ENCODE results near the gene NFATC1. TPM values are rescaled to one million over a fixed set of nuclear protein-coding genes. Genes with fewer than 3 reads are reported as not detected.
A peak's percentile ranks its signal among the peaks of the same experiment; 100 is the strongest.

The NFATC1 gene
- total RNA-seq, 1 experiment from 2014 or later: 4.9 TPM

- in situ Hi-C loops (cut with HindIII; ENCODE audit: low pct_unique_long_range_greater_than_20kb, low sequenced_read_pairs): no loop called here
- DNase-seq (ENCODE audit: low read depth, low spot score): peak; percentile 71
Measured at GRCh38 chr18:79484661-79485621, 89.2 kb downstream of the NFATC1 start.

DNA sequence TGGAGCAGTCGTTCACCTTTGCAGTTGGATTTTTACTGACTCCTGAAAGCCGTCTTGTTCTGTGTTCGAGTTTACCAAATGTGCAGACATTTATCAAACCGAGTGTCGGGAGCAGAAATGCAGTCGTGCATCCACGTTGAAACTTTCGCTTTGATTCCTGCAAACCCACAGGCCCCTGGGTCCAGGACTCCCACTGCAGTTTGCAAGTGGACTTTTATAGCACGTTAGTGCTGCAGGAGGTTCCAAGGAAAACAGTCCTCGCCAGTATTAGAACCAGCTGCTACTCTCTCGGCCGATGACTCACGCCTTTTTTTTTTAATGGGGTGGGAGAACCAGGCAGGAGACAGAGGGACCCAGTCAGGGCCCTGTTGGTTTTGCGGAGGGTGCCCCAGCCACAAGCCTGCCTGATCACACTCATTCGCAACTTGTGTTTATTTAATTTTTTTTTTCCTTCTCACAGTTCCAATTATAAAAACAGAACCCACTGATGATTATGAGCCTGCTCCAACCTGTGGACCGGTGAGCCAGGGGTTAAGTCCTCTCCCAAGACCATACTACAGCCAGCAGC is 90.1 kb downstream of the NFATC1 start:
- in situ Hi-C loops (cut with HindIII; ENCODE audit: low pct_unique_long_range_greater_than_20kb, low sequenced_read_pairs): no loop called here
- no peak for DNase-seq (ENCODE audit: low read depth, low spot score)

DNA sequence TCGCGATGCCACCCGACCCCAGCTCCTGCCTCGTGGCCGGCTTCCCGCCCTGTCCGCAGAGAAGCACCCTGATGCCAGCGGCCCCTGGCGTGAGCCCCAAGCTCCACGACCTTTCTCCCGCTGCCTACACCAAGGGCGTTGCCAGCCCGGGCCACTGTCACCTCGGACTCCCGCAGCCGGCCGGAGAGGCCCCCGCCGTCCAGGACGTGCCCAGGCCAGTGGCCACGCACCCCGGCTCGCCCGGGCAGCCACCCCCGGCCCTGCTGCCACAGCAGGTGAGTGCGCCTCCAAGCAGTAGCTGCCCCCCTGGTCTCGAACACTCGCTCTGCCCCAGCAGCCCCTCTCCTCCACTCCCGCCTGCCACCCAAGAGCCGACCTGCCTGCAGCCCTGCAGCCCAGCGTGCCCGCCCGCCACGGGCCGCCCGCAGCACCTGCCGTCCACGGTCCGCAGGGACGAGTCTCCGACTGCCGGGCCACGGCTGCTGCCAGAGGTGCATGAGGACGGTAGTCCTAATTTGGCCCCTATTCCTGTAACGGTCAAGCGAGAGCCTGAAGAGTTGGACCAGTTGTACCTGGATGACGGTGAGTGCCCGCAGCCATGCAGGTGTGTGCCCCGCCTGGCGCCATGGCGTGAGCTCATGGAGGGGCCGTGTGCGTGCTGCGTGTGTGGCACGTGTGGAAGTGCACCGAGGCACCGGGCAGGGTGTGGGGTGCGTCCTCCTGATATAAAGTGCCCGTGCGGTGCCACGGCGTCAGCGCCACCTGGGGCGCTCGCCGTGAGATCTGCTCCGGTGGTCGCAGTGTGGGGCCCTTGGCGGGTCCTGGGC is 90.8 kb downstream of the NFATC1 start:
- no peak for DNase-seq (ENCODE audit: low read depth, low spot score)
- in situ Hi-C loops (cut with HindIII; ENCODE audit: low pct_unique_long_range_greater_than_20kb, low sequenced_read_pairs): no loop called here

GRCh38 chr18:79487183-79487800 is 91.6 kb downstream of the NFATC1 start:
- in situ Hi-C loops (cut with HindIII; ENCODE audit: low pct_unique_long_range_greater_than_20kb, low sequenced_read_pairs): no loop called here
- DNase-seq (ENCODE audit: low read depth, low spot score): no peak

- DNase-seq (ENCODE audit: low read depth, low spot score): no peak
- in situ Hi-C loops (cut with HindIII; ENCODE audit: low pct_unique_long_range_greater_than_20kb, low sequenced_read_pairs): no loop called here
Measured at GRCh38 chr18:79487801-79488201, 92.1 kb downstream of the NFATC1 start.

- in situ Hi-C loops (cut with HindIII; ENCODE audit: low pct_unique_long_range_greater_than_20kb, low sequenced_read_pairs): no loop called here
- no peak for DNase-seq (ENCODE audit: low read depth, low spot score)
Measured at GRCh38 chr18:79488311-79489050, 92.8 kb downstream of the NFATC1 start.

- in situ Hi-C loops (cut with HindIII; ENCODE audit: low pct_unique_long_range_greater_than_20kb, low sequenced_read_pairs): no loop called here
- DNase-seq (ENCODE audit: low read depth, low spot score): no peak
Measured at GRCh38 chr18:79489051-79489898, 93.5 kb downstream of the NFATC1 start.

GRCh38 chr18:79489899-79490625 is 94.3 kb downstream of the NFATC1 start:
- in situ Hi-C loops (cut with HindIII; ENCODE audit: low pct_unique_long_range_greater_than_20kb, low sequenced_read_pairs): no loop called here
- DNase-seq (ENCODE audit: low read depth, low spot score): no peak

GRCh38 chr18:79490626-79491041 is 94.9 kb downstream of the NFATC1 start:
- DNase-seq (ENCODE audit: low read depth, low spot score): no peak
- in situ Hi-C loops (cut with HindIII; ENCODE audit: low pct_unique_long_range_greater_than_20kb, low sequenced_read_pairs): no loop called here

GRCh38 chr18:79491081-79491551 is 95.4 kb downstream of the NFATC1 start:
- in situ Hi-C loops (cut with HindIII; ENCODE audit: low pct_unique_long_range_greater_than_20kb, low sequenced_read_pairs): no loop called here

DNA sequence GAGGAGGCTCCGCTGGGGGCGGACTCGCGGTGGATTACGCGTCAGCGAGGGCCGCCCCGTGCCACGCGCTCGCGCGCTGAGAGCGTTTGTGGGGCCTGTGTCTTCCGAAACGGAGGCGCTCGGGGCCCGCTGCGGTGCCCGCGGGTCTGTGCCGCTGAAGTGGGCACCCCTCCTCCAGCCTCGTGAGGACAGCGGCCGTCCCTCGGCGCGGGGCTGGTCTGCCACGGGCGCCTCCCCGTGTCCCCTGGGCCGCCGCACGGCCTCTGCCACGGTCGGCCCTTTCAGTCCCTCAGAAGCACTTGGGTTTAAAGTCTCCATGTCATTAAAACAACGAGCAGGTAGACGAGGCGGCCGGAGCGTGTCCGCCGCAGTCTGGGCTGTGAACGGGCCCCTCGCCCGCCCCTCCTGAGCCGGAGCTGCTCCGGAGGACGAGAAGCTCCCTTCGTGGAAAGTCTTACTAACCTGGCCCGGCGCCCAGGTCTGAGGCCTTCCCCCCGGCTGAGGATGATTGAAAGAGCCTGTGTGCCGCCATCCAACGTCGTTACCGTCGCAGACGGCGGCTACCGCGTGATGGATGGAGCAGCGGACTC is 97.6 kb downstream of the NFATC1 start:
- in situ Hi-C loops (cut with HindIII; ENCODE audit: low pct_unique_long_range_greater_than_20kb, low sequenced_read_pairs): no loop called here
- no peak for DNase-seq (ENCODE audit: low read depth, low spot score)

More at GRCh38 chr18:79491081-79491551, 95.4 kb downstream of the NFATC1 start:
- no peak for DNase-seq (ENCODE audit: low read depth, low spot score)

DNA sequence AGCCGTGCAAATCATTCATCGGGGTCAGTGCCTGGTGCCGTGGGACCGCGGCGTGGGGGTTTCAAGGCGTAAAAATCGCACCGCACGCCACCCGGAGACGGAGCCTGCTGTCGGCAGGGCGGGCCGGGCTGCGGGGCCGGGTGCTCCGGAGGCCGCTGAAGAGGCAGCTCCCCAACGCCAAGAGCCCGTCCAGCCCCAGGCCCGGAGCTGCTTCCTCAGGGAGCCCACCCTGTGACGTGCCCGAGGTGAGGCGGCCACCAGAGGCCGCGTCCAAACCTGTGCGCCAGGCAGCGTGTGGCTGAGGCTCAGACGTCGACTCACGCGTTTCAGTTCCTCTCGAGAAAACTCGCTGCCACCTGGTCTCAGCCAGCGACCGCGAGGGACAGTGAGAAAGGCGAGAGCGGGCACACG is 98.1 kb downstream of the NFATC1 start:
- no peak for DNase-seq (ENCODE audit: low read depth, low spot score)
- in situ Hi-C loops (cut with HindIII; ENCODE audit: low pct_unique_long_range_greater_than_20kb, low sequenced_read_pairs): no loop called here

GRCh38 chr18:79494936-79495335 is 99.2 kb downstream of the NFATC1 start:
- in situ Hi-C loops (cut with HindIII; ENCODE audit: low pct_unique_long_range_greater_than_20kb, low sequenced_read_pairs): no loop called here
- DNase-seq (ENCODE audit: low read depth, low spot score): no peak

- DNase-seq (ENCODE audit: low read depth, low spot score): no peak
- in situ Hi-C loops (cut with HindIII; ENCODE audit: low pct_unique_long_range_greater_than_20kb, low sequenced_read_pairs): no loop called here
Measured at GRCh38 chr18:79495591-79496071, 99.9 kb downstream of the NFATC1 start.

All from SK-MEL-5 (cell line).